Body of pancreas (tissue), 4 donors: ENCODE measurements around the gene NCOR2.

Experiments
- POLR2A ChIP-seq, 3 donors: fragments of 450-650 bp; IDR thresholded peaks; one replicate each; pipeline ENCODE4 v1.6.1; 2016; ENCODE audit warnings: antibody characterized with exemption in 3 of 3, mild to moderate bottlenecking in 2 of 3
- TF ChIP-seq, protein P1 (sequence below), 7 experiments: fragments of 450-650 bp in 4 of 7; fragments of 200-600 bp in 3 of 7; sonication (generic) in 3 of 7; IDR thresholded peaks; one replicate each; pipeline ENCODE4 v1.5.1; 2016 to 2019; ENCODE audit warnings: antibody characterized with exemption in 7 of 7

DNA sequence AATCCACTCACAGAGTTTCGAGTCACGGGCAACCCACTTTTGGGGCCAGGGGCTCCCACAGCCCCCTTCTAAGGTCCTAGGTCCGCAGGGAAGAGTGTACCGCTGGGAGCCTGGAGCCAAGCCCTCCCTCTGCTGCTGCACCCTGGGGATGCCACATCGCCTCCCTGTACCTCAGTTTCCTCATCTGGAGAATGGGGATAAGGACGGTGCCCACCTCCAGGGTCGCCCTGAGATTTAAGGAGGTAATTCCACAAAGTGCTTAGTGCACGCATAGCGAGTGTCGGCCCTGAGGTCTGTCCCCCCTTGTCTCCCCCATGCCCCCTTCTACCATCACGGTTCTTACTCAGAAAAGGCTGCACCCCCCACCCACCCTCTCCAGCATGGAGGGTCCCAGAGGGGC lies 35.5 kb downstream of the NCOR2 start:
- TF ChIP-seq, protein P1, sequence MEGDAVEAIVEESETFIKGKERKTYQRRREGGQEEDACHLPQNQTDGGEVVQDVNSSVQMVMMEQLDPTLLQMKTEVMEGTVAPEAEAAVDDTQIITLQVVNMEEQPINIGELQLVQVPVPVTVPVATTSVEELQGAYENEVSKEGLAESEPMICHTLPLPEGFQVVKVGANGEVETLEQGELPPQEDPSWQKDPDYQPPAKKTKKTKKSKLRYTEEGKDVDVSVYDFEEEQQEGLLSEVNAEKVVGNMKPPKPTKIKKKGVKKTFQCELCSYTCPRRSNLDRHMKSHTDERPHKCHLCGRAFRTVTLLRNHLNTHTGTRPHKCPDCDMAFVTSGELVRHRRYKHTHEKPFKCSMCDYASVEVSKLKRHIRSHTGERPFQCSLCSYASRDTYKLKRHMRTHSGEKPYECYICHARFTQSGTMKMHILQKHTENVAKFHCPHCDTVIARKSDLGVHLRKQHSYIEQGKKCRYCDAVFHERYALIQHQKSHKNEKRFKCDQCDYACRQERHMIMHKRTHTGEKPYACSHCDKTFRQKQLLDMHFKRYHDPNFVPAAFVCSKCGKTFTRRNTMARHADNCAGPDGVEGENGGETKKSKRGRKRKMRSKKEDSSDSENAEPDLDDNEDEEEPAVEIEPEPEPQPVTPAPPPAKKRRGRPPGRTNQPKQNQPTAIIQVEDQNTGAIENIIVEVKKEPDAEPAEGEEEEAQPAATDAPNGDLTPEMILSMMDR (IDR thresholded peaks at IDR 0.05) = no peak
- TF ChIP-seq POLR2A (IDR thresholded peaks at IDR 0.05) = no peak
